ENCODE results near the gene DLG1. TPM values are rescaled to one million over a fixed set of nuclear protein-coding genes. Genes with fewer than 3 reads are reported as not detected.

The DLG1 gene
- total RNA-seq, 1 donor from 2014 or later, result 77.5 TPM

DNA sequence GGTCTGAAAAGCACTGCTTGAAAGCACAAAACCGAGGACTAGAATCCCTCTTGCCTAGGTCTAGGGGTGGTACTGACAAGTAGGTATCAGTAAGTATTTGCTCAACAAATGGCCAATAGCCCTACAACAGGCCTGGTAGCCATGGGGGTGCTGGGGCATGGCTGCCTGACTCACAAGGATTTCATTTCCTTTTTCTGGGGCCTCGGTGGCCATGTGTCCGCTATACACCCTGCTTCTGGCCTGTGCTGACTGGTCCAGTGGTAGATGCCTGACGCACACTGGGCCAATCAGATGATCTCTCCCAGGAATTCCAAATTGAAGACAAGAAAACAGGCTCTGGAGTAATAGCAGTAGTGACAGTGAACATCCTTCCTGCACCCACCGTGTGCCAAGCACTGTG is 298.2 kb downstream of the DLG1 start:
- no peak for ATAC-seq
- intact Hi-C loops (cut with DNase I), result no loop called here

DNA sequence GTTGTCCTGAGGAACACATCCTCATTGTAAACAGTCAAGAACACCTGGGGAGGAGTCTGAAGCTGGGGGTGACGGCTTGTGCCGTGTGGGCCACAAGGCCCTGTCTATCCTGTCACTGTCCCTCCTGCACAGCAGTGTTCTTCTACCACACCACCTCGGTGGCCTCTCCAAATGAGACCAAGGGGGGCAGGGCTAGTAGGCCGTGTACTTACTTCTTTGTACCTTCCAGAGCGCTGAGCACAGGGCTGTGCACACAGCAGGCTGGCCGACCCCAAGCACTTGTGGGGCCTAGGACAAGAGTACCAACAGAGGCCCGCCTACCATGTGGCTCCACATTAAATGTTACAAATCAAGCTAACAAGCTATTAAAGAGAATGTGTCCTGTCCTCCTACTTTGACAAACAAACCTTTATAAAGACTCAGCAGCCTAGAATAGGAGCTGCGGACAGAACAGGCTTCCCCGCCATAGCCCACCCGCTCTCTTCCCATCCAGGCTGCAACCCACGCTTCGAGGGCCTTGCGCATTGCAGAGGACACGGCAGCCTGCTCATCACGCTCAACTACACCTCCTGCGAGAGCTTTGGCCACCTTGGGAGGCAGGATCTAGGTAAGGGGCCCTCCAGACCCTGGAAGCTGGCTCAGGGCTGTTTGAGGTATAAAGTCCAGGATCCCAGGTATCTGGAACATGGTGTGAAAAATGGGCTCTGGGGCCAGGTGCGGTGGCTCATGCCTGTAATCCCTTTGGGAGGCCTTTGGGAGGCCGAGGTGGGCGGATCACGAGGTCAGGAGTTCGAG is 299.2 kb downstream of the DLG1 start:
- no peak for DNase-seq
- no peaks in the 10 kb centered on the region for H3K36me3 ChIP-seq
- H3K27me3 ChIP-seq, result no peaks in the 10 kb centered on the region
- no peaks in the 10 kb centered on the region for H3K9me3 ChIP-seq
- H3K4me1 ChIP-seq, result peaks cover 7% of the 10 kb centered on the region
- no peak overlapping the region for H3K4me3 ChIP-seq
- H3K27ac ChIP-seq, result no peak overlapping the region
- no peak for ATAC-seq
- intact Hi-C loops (cut with DNase I), result no loop called here
- TF ChIP-seq, protein P1, sequence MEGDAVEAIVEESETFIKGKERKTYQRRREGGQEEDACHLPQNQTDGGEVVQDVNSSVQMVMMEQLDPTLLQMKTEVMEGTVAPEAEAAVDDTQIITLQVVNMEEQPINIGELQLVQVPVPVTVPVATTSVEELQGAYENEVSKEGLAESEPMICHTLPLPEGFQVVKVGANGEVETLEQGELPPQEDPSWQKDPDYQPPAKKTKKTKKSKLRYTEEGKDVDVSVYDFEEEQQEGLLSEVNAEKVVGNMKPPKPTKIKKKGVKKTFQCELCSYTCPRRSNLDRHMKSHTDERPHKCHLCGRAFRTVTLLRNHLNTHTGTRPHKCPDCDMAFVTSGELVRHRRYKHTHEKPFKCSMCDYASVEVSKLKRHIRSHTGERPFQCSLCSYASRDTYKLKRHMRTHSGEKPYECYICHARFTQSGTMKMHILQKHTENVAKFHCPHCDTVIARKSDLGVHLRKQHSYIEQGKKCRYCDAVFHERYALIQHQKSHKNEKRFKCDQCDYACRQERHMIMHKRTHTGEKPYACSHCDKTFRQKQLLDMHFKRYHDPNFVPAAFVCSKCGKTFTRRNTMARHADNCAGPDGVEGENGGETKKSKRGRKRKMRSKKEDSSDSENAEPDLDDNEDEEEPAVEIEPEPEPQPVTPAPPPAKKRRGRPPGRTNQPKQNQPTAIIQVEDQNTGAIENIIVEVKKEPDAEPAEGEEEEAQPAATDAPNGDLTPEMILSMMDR (IDR thresholded peaks at IDR 0.05), result no peak

More for the DNA sequence above, 298.2 kb downstream of the DLG1 start:
- H3K4me1 ChIP-seq, result peaks cover 7% of the 10 kb centered on the region
- H3K9me3 ChIP-seq, result no peaks in the 10 kb centered on the region
- no peak for DNase-seq
- no peaks in the 10 kb centered on the region for H3K27me3 ChIP-seq
- H3K36me3 ChIP-seq, result no peaks in the 10 kb centered on the region
- H3K27ac ChIP-seq, result no peak overlapping the region
- no peak overlapping the region for H3K4me3 ChIP-seq
- TF ChIP-seq, protein P1 (IDR thresholded peaks at IDR 0.05), result no peak

- intact Hi-C loops (cut with DNase I), result no loop called here
- ATAC-seq, result no peak
- peak; percentile 41 for DNase-seq
- H3K4me1 ChIP-seq, result no peaks in the 10 kb centered on the region
- TF ChIP-seq, protein P1 (IDR thresholded peaks at IDR 0.05), result no peak
- H3K9me3 ChIP-seq, result no peaks in the 10 kb centered on the region
- no peaks in the 10 kb centered on the region for H3K27me3 ChIP-seq
- H3K4me3 ChIP-seq, result no peak overlapping the region
- H3K27ac ChIP-seq, result no peak overlapping the region
- H3K36me3 ChIP-seq, result no peaks in the 10 kb centered on the region
These were observed 301.1 kb downstream of the DLG1 start for GRCh38 chr3:196997311-196997710.

GRCh38 chr3:196996454-196997265 is 301.8 kb downstream of the DLG1 start:
- intact Hi-C loops (cut with DNase I), result no loop called here
- no peaks in the 10 kb centered on the region for H3K36me3 ChIP-seq
- H3K4me3 ChIP-seq, result no peak overlapping the region
- no peaks in the 10 kb centered on the region for H3K9me3 ChIP-seq
- DNase-seq (peak; percentile 49), ATAC-seq (no peak)
- TF ChIP-seq, protein P1 (IDR thresholded peaks at IDR 0.05), result no peak
- no peaks in the 10 kb centered on the region for H3K27me3 ChIP-seq
- H3K4me1 ChIP-seq, result no peaks in the 10 kb centered on the region
- no peak overlapping the region for H3K27ac ChIP-seq

- DNase-seq, result peak; percentile 55
- H3K36me3 ChIP-seq, result no peaks in the 10 kb centered on the region
- H3K4me3 ChIP-seq, result no peak overlapping the region
- H3K27me3 ChIP-seq, result no peaks in the 10 kb centered on the region
- intact Hi-C loops (cut with DNase I), result no loop called here
- H3K4me1 ChIP-seq, result no peaks in the 10 kb centered on the region
- H3K9me3 ChIP-seq, result no peaks in the 10 kb centered on the region
- H3K27ac ChIP-seq, result no peak overlapping the region
- ATAC-seq, result no peak
- TF ChIP-seq, protein P1 (IDR thresholded peaks at IDR 0.05), result no peak
These were observed 302.6 kb downstream of the DLG1 start for GRCh38 chr3:196995646-196996355.
